Right lobe of liver (tissue), 4 donors: ENCODE measurements around the gene RBMS3.

Experiments used
- CTCF ChIP-seq, 4 donors: fragments of 200-600 bp in 3 of 4; fragments of 450-650 bp in 1 of 4; IDR thresholded peaks; one replicate each; pipeline versions ENCODE4 v1.5.1 to v1.8.0; 2016 to 2022; ENCODE audit warnings: antibody characterized with exemption in 4 of 4, mild to moderate bottlenecking in 2 of 4
- POLR2A ChIP-seq: fragments of 450-650 bp; IDR thresholded peaks from one replicate; pipeline ENCODE4 v1.6.1; 2017; ENCODE audit warnings: antibody characterized with exemption, mild to moderate bottlenecking
- donor health status: DM: no; HTN: no; CAD: no.
- donor health status: DM: no; HTN: no; CAD: no.
- donor health status: DM: no; HTN: yes; CAD: no.

GRCh38 chr3:29521293-29521692 lies 240.4 kb downstream of the RBMS3 start:
- TF ChIP-seq POLR2A (no peak), CTCF (IDR thresholded peaks at IDR 0.05) (no peak)
